T-helper 17 cell (primary cell): Measurements from ENCODE around the gene CHN2. TPM values are rescaled to one million over a fixed set of nuclear protein-coding genes. Genes with fewer than 3 reads are reported as not detected.

ENCODE experiments used
- ATAC-seq: fragments of 150-1000 bp; cut with Tn5 transposase; 2 replicates; pipeline ENCODE4 v1.10.0; 2021; ENCODE audit warnings: mild to moderate bottlenecking, moderate library complexity
- DNase-seq, 3 donors: peaks; one replicate each; pipeline versions ENCODE4 v3.0.0 to v3.0.0-alpha.2; 2020 to 2021
- H3K9me3 ChIP-seq: one replicate; pipeline ENCODE4 v1.7.0; 2013; ENCODE audit warnings: low read length, mild to moderate bottlenecking; ENCODE audit not compliant: control insufficient read depth, poor library complexity, severe bottlenecking
- H3K27ac Mint-ChIP-seq: one replicate; pipeline ENCODE4 v1.8.0; 2022; ENCODE audit warnings: mild to moderate bottlenecking, moderate library complexity, mixed read lengths
- H3K27me3 Mint-ChIP-seq: one replicate; pipeline ENCODE4 v1.8.0; 2022; ENCODE audit warnings: mixed read lengths
- H3K36me3 Mint-ChIP-seq: one replicate; pipeline ENCODE4 v1.8.0; 2022; ENCODE audit warnings: low read depth, mixed read lengths
- H3K4me1 Mint-ChIP-seq: one replicate; pipeline ENCODE4 v1.8.0; 2022; ENCODE audit warnings: mild to moderate bottlenecking, mixed read lengths
- H3K4me3 Mint-ChIP-seq: one replicate; pipeline ENCODE4 v1.8.0; 2022; ENCODE audit warnings: mild to moderate bottlenecking, moderate library complexity, mixed read lengths
- total RNA-seq, 4 donors: library from RNA in 2 of 4; stranded (reverse) in 2 of 4; gene quantifications; one replicate each; pipeline ENCODE4 v1.2.3 and lab custom pipeline; 2022 to 2026

CHN2 gene
- total RNA-seq, 2 donors from 2014 or later, result 3.8 to 4.0 TPM

DNA sequence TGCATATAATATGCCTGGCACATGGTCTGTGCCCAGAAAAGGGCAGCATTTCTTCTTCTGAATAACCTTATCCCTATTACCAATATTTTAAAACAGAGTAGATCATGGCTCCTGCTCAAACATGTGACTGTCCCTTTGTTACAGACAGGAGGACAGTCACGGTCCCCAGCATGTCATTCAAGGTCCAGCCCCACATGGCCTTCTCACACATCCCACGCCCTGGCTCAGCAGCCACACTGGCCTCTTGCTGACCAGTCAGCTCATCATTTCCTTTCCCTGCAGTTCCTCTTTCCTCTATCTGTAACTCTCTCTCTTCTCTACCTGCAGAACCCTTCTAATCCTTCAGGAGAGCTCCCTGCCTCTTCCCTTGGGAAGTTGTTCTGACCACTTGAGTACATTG is 167.8 kb downstream of the CHN2 start:
- Mint-ChIP-seq H3K36me3 (no peaks in the 10 kb centered on the region), H3K4me3 (no peak overlapping the region), H3K27ac (no peak overlapping the region), H3K27me3 (no peaks in the 10 kb centered on the region), H3K4me1 (no peaks in the 10 kb centered on the region)
- ATAC-seq, result no peak
- DNase-seq, result no peak
- H3K9me3 ChIP-seq, result no peaks in the 10 kb centered on the region

GRCh38 chr7:29363636-29364425 is 169.3 kb downstream of the CHN2 start:
- no peak for ATAC-seq
- no peak for DNase-seq
- no peaks in the 10 kb centered on the region for H3K27me3 Mint-ChIP-seq
- no peak overlapping the region for H3K4me3 Mint-ChIP-seq
- H3K4me1 Mint-ChIP-seq, result no peaks in the 10 kb centered on the region
- no peak overlapping the region for H3K27ac Mint-ChIP-seq
- H3K9me3 ChIP-seq, result no peaks in the 10 kb centered on the region
- no peaks in the 10 kb centered on the region for H3K36me3 Mint-ChIP-seq

- Mint-ChIP-seq H3K4me1 (no peaks in the 10 kb centered on the region), H3K27ac (no peak overlapping the region), H3K36me3 (no peaks in the 10 kb centered on the region), H3K4me3 (no peak overlapping the region), H3K27me3 (no peaks in the 10 kb centered on the region)
- DNase-seq, result no peak
- no peak for ATAC-seq
- H3K9me3 ChIP-seq, result no peaks in the 10 kb centered on the region
Observed at GRCh38 chr7:29364661-29365060, 170.1 kb downstream of the CHN2 start.

DNA sequence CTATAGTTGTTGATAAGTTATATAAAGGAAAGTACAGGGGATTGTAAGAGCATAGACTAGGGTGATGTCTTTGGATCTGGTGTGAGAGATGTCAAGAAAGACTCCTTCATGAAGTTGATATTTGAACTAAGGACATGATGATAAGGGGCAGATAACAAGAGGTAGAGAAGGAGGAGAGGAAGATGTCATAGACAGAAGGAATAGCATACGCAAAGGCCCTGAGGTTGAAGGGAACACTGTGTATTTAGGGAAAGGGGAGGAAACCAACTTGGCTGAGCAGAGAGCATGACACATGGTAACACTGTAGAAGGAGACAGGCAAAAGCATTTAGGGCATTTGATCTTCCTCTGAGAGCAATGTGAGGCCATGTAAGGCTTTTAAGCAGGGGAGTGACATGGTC is 170.8 kb downstream of the CHN2 start:
- ATAC-seq, result no peak
- no peaks in the 10 kb centered on the region for H3K27me3 Mint-ChIP-seq
- no peak for DNase-seq
- no peaks in the 10 kb centered on the region for H3K9me3 ChIP-seq
- H3K4me1 Mint-ChIP-seq, result no peaks in the 10 kb centered on the region
- no peaks in the 10 kb centered on the region for H3K36me3 Mint-ChIP-seq
- no peak overlapping the region for H3K27ac Mint-ChIP-seq
- no peak overlapping the region for H3K4me3 Mint-ChIP-seq

- Mint-ChIP-seq H3K4me3 (no peak overlapping the region), H3K27ac (no peak overlapping the region), H3K27me3 (no peaks in the 10 kb centered on the region), H3K4me1 (no peaks in the 10 kb centered on the region), H3K36me3 (no peaks in the 10 kb centered on the region)
- no peak for ATAC-seq
- no peaks in the 10 kb centered on the region for H3K9me3 ChIP-seq
- DNase-seq, result no peak
Observed at GRCh38 chr7:29367784-29368183, 173.2 kb downstream of the CHN2 start.

GRCh38 chr7:29369909-29370488 is 175.4 kb downstream of the CHN2 start:
- Mint-ChIP-seq H3K4me1 (no peaks in the 10 kb centered on the region), H3K27me3 (no peaks in the 10 kb centered on the region), H3K36me3 (no peaks in the 10 kb centered on the region), H3K4me3 (no peak overlapping the region), H3K27ac (no peak overlapping the region)
- DNase-seq (no peak), ATAC-seq (no peak)
- no peaks in the 10 kb centered on the region for H3K9me3 ChIP-seq

DNA sequence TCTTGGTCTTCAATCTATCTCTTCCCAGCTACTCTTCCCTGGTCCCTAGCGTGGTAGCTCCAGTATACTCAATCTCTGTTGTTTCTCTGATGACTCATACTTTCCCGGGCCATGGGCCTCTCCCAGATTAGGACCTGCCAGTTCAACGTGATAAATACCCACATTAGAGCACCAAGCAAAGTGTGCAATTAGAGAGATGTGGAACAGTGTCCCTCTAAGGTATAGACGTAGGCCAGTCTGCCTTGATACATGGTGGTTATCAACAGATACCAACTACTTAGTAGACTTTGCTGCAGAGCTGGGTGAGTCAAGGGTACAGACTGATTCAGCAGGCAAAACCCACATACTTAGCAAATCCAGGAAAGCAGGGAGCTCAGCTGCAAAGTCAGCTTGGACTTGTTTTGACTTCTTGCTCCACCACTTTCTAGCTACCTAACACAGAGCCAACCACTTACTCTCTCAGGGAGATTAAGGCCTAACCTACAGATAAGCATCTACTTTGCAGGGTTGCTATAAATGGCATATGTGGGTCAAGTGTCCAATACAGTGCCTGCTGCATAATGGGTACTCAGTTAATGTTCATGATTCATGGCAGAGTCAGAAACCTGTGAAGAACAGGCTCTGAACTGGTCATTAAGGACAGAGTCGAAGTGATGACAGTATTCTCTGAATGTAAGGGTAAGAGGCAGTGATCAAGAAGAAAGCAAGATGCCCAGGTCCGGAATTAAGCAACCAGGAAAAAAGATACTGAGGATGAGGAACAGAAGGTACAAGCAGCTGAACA is 176.1 kb downstream of the CHN2 start:
- no peak for DNase-seq
- Mint-ChIP-seq H3K4me1 (no peaks in the 10 kb centered on the region), H3K27ac (no peak overlapping the region), H3K27me3 (no peaks in the 10 kb centered on the region), H3K36me3 (no peaks in the 10 kb centered on the region), H3K4me3 (no peak overlapping the region)
- H3K9me3 ChIP-seq, result no peaks in the 10 kb centered on the region
- no peak for ATAC-seq

DNA sequence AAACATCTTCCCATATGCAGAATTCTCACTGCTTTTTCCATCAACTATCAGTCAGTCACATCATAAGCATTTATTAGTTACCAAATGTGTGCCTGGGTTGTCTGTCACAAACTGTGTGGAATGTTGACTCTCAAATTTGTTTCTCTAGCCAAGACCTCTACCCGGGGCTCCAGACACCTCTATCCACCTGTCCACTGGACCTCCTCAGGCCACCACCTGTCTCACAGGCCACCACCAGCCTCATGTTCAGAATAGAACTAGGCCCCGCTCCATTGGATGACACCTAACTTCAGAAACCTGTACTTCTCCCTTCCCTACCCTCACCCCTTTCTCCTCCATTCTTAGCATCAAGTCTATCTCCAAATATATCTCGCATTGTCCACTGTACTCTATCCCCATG is 176.9 kb downstream of the CHN2 start:
- H3K9me3 ChIP-seq, result no peaks in the 10 kb centered on the region
- DNase-seq (no peak), ATAC-seq (no peak)
- Mint-ChIP-seq H3K27me3 (no peaks in the 10 kb centered on the region), H3K36me3 (no peaks in the 10 kb centered on the region), H3K27ac (no peak overlapping the region), H3K4me3 (no peak overlapping the region), H3K4me1 (no peaks in the 10 kb centered on the region)

DNA sequence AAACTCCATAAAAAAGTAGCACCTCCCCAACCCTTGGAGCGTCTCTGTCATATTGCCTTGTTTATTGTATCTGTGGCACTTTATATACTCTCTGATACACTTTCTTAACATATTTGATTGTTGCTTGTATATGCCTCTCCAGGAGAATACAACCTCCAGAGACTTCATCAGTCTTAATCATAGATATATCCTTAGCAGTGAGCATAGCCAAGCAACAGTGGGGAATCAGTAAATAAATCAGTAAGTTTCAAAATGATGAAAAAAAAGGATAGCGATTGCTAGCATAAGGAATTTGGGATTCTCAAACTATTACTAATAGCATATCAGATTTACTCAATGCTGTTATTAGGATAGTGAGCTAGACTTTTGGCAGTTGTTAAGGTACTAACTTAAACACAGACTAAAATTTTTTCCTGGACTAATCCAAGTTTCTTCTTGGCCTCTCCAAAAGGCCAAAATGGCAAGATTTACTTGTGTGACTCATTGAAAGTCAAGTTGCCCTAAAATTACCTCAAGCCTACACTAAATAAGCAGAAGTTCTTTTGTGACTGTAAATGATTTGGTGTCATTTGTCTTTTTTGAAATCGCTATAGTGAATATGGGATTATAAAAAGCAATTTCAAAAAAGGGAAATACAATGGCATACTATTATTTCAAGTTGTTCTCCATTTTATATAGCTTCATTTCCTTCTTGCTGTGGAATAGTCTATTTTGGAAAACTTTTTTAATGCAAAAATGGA is 177.9 kb downstream of the CHN2 start:
- ATAC-seq (no peak), DNase-seq (no peak)
- no peaks in the 10 kb centered on the region for H3K9me3 ChIP-seq
- H3K4me1 Mint-ChIP-seq, result no peaks in the 10 kb centered on the region
- no peaks in the 10 kb centered on the region for H3K27me3 Mint-ChIP-seq
- H3K36me3 Mint-ChIP-seq, result no peaks in the 10 kb centered on the region
- no peak overlapping the region for H3K27ac Mint-ChIP-seq
- no peak overlapping the region for H3K4me3 Mint-ChIP-seq

- H3K27me3 Mint-ChIP-seq, result no peaks in the 10 kb centered on the region
- no peak overlapping the region for H3K4me3 Mint-ChIP-seq
- no peaks in the 10 kb centered on the region for H3K9me3 ChIP-seq
- H3K36me3 Mint-ChIP-seq, result no peaks in the 10 kb centered on the region
- no peaks in the 10 kb centered on the region for H3K4me1 Mint-ChIP-seq
- ATAC-seq (no peak), DNase-seq (no peak)
- no peak overlapping the region for H3K27ac Mint-ChIP-seq
Observed at GRCh38 chr7:29375641-29376562, 181.3 kb downstream of the CHN2 start.

- DNase-seq, result no peak
- no peaks in the 10 kb centered on the region for H3K27me3 Mint-ChIP-seq
- H3K27ac Mint-ChIP-seq, result no peak overlapping the region
- H3K36me3 Mint-ChIP-seq, result no peaks in the 10 kb centered on the region
- H3K9me3 ChIP-seq, result no peaks in the 10 kb centered on the region
- H3K4me3 Mint-ChIP-seq, result no peak overlapping the region
- ATAC-seq, result no peak
- H3K4me1 Mint-ChIP-seq, result no peaks in the 10 kb centered on the region
Observed at GRCh38 chr7:29377718-29378117, 183.1 kb downstream of the CHN2 start.

GRCh38 chr7:29379551-29379950 is 185.0 kb downstream of the CHN2 start:
- no peaks in the 10 kb centered on the region for H3K27me3 Mint-ChIP-seq
- ATAC-seq (no peak), DNase-seq (no peak)
- H3K4me3 Mint-ChIP-seq, result no peak overlapping the region
- no peaks in the 10 kb centered on the region for H3K9me3 ChIP-seq
- no peak overlapping the region for H3K27ac Mint-ChIP-seq
- no peaks in the 10 kb centered on the region for H3K4me1 Mint-ChIP-seq
- no peaks in the 10 kb centered on the region for H3K36me3 Mint-ChIP-seq
